ENCODE results near the gene FSD1.

- no peak for TF ChIP-seq CTCF (IDR thresholded peaks at IDR 0.05; ENCODE audit: low read length)
- no peak for TF ChIP-seq EZH2 (IDR thresholded peaks at IDR 0.05; ENCODE audit: borderline replicate concordance, low read length)
These were observed 34.3 kb downstream of the FSD1 start, which contains the start of gene STAP2 for GRCh38 chr19:4338441-4339355.

Measured in OCI-LY1 (cell line).